NCI-H446 (cell line): ENCODE results near the gene NSUN2.
"Not testable (repeated sequence)": the region's sequence is repeated elsewhere in the genome, so short reads cannot be mapped to it uniquely, and the experiment has no call there.

Experiments used
- DNase-seq, 2 experiments: peaks; one replicate each; lab custom pipeline; 2025; lab: John Stamatoyannopoulos, UW

NSUN2 gene

GRCh38 chr5:6582507-6583048 is 50.3 kb downstream of the NSUN2 start:
- DNase-seq: no peak

GRCh38 chr5:6581559-6582426 is 51.1 kb downstream of the NSUN2 start:
- DNase-seq: no peak

DNA sequence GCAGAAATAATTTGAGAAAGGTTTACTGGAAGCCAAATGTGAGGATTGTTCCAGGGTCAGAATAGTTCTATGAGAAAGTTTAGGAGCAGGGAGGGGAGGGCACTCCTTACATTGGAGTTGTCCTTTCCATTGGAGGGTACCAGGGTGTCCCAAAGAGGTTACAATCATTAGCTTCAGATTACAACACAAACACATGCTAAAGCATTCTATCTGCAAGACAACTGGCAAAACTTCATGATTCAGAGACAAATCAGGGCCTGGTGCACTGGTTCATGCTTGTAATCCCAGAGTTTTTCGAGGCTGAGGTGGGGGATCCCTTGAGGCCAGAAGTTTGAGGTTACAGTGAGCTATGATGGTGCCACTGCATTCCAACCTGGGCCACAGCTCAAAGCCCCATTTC is 51.8 kb downstream of the NSUN2 start:
- peak in 1 of 2 experiments; percentile 50 for DNase-seq

DNA sequence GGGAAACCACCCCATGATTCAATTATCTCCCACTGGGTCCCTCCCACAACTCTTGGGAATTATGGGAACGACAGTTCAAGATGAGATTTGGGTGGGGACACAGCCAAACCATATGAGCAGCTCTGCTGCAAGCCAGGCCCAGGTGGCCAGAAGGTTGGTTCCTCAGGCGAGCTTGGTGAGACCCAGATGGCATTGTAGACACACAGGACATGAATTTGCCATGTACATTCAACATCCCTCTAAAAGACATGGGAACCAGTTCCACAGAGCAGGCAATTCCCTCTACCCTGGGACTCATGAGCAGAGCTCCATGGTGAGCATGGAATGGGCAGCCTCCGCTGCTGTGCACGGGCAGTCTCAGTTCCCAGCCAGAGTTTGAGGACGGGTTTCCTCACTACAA is 53.3 kb downstream of the NSUN2 start:
- no peak for DNase-seq

DNA sequence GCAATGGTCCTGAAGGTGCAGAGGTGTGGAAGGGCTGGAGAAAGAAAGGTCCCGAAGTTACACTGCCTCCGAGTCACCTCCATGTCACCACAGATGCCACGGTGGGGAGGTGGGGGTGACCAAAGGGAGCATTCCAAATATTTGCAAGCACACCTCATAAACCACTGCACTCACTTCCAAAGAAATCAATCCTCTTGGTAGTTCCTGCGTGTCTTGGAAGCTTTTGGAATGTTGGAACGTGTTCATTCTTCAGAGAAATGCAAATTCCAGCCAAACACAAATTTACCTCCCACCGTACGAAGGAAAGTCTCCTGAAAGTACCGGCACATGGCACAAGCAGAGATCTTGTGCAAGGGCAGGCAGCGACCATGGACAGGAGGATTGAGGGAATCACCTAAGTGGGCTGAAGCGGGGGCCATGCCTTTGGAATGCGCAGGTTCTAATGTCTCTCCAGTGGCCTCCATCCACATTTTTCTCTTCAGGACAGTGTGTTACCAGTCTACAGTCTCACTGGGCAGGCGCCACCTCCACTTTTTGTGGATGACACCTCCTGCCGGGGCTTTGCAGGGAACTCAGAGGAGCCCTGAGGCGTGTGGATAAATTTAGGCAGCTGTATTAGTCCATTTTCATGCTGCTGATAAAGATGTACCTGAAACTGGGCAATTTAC is 54.0 kb downstream of the NSUN2 start:
- DNase-seq: no peak

DNA sequence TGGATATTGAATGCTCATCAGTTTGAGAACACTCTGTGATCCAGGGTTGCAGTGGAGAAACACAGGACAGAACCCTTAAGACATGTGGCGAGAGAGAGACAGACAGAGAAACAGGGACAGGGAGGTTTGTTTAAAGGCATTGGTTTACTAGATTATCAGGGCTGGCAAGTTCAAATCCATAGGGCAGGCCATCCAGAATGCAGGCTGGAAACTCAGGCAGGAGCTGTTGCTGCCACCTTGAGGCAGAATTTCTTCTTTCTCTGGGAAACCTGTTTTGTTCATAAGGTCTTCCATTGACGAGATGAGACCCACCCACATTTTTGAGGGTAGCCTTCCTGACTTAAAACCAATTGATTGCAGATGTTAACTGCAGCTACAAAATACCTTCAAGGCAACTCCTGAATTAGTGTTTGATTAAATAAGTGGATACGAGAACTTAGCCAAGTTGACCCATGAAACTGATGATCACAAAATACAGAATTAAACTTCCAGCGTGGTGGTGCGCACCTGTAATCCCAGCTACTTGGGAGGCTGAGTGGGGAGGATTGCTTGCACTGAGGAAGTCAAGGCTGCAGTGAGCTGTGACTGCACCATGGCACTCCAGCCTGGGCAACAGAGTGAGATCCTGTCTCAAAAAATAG is 55.9 kb downstream of the NSUN2 start:
- DNase-seq: peak; percentile 63 to 78

- DNase-seq: no peak
Measured at GRCh38 chr5:6574537-6575245, 58.2 kb downstream of the NSUN2 start.

- DNase-seq: no peak
Measured at GRCh38 chr5:6574111-6574510, 58.7 kb downstream of the NSUN2 start.

DNA sequence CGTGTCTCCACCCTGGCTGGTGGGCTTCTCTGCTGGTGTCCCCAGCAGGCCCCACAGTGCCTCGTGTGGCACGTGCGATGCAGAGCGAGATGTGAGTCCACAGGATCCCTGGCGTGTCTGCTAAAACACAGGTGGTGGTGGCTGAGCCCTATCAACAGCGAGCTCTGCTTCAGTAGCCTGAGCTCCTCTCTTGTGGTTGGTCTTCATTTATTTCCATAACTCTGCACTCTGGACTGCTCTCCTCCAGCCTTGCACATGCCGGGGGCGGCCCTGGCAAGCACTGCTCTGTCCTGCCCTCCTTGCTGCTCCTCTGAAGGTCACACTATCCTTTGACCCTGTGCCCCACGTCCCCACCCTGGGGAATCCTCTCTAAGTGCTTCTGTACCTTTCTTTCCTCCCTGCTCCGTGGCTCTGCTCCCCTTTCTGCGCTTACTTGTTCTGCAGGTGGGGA is 59.2 kb downstream of the NSUN2 start:
- no peak for DNase-seq

DNA sequence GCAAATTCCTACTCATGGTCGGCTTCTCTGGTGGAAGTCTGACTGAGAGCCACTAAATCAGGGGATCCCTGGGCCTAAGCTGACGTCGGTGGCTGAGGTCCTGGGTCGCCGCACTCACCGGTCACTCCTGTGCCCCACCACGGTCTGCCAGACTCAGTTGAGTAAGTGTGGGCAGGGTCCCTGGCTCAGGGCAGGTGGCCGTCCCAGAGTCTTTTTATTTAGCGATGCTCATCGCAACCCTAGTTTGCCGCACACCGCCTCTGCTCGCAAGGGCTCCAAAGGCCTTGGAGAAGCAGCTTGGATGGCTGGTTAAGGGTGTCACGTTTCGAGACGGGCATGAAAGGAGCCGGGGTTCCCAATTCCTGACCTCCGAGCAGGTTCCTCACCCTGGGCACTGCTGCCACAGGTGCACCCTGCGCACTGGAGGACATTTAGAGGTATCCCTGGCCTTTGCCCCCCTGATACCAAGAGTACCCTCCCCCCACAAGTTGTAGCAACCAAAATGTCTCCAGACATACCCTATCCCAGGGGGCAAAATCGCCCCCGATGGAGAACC is 59.9 kb downstream of the NSUN2 start:
- no peak for DNase-seq

GRCh38 chr5:6572086-6572824 is 60.6 kb downstream of the NSUN2 start:
- no peak for DNase-seq

GRCh38 chr5:6571607-6572006 is 61.2 kb downstream of the NSUN2 start:
- not testable (repeated sequence) for DNase-seq

- DNase-seq: no peak
Measured at GRCh38 chr5:6570530-6570929, 62.3 kb downstream of the NSUN2 start.

GRCh38 chr5:6568889-6569288 is 64.0 kb downstream of the NSUN2 start:
- DNase-seq: no peak

- no peak for DNase-seq
Measured at GRCh38 chr5:6568383-6568782, 64.5 kb downstream of the NSUN2 start.

- no peak for DNase-seq
Measured at GRCh38 chr5:6567835-6568234, 65.0 kb downstream of the NSUN2 start.

DNA sequence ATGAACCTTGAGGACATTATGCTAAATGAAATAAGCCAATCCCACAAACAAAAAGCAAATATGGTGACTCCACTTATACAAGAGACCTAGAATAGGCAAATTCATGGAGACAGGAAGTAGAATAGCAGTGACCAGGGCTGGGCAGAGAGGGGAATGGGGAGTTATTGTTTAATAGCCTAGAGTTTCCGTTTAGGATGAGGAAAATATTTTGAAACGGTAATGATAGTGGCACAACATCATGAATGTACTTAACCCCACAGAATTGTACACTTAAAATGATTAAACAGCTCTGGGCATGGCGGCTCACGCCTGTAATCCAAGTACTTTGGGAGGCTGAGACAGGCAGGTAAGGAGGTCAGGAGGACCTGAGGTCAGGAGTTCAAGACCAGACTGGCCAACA is 65.8 kb downstream of the NSUN2 start:
- no peak for DNase-seq

GRCh38 chr5:6565492-6565891 is 67.4 kb downstream of the NSUN2 start:
- peak in 1 of 2 experiments; percentile 32 for DNase-seq

- DNase-seq: no peak
Measured at GRCh38 chr5:6557807-6558575, 74.9 kb downstream of the NSUN2 start.

DNA sequence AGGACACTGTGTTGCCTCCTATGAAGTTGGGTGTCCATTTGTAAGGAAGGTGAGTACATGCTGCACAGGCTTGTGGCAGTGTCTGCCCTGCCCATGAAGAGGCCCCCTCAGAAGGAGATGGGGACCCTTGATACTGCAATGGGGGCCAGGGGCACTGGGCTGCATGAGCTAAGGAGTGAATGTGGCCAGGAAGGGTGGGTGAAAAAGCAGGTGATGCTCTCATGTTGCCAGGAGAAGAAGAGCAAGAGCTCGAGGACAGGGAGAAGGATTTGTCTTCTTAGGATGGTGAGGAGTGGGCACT is 76.1 kb downstream of the NSUN2 start:
- DNase-seq: no peak
